ENCODE measurements around the gene MOV10L1.

The MOV10L1 gene

GRCh38 chr22:50208430-50208938 lies 118.7 kb downstream of the MOV10L1 start:
- no peak for DNase-seq

GRCh38 chr22:50208939-50209892 lies 119.4 kb downstream of the MOV10L1 start:
- DNase-seq = no peak

- DNase-seq = peak; percentile 52
Observed at GRCh38 chr22:50209893-50210292, 120.1 kb downstream of the MOV10L1 start.

- DNase-seq = no peak
Observed at GRCh38 chr22:50210378-50211139, 120.8 kb downstream of the MOV10L1 start.

- DNase-seq = no peak
Observed at GRCh38 chr22:50211147-50211546, 121.3 kb downstream of the MOV10L1 start.

Data from NCI-H1694 treated with DMSO at 0.1 percent for 48 hours (cell line).